Panc1 (cell line): Measurements from ENCODE around the gene DPH6. TPM values are rescaled to one million over a fixed set of nuclear protein-coding genes. Genes with fewer than 3 reads are reported as not detected.

Experiments
- ATAC-seq: fragments of 200-7000 bp; cut with Tn5 transposase; 2 replicates; pipeline ENCODE4 v1.9.1; 2020; ENCODE audit warnings: mild to moderate bottlenecking, moderate library complexity
- BruUV-seq: library from RNA; stranded (reverse); fragments of 400-500 nt; replicated peaks from 2 replicates; lab custom pipeline; 2021; lab: Mats Ljungman, UMichigan
- CTCF ChIA-PET: fragments of 300-600 bp; sonication (Branson Sonifier 250); formaldehyde crosslinking; loops from one replicate; lab custom pipeline; 2022; ENCODE audit warnings: antibody characterized with exemption; lab: Charles Lee
- POLR2A ChIA-PET: fragments of 300-600 bp; sonication (Branson Sonifier 250); formaldehyde crosslinking; loops from one replicate; lab custom pipeline; 2022; ENCODE audit warnings: antibody characterized with exemption; lab: Charles Lee
- DNase-seq: peaks from one replicate; pipeline ENCODE4 v3.0.0-alpha.2; 2010; ENCODE audit warnings: low read depth, low spot score
- H3K27ac ChIP-seq: 2 replicates; pipeline ENCODE4 v1.5.1; 2011; ENCODE audit warnings: mild to moderate bottlenecking, low read length, inconsistent platforms
- H3K27me3 ChIP-seq: fragments of 200-500 bp; sonication (Bioruptor generic); 2 replicates; pipeline ENCODE4 v1.6.0; 2014; ENCODE audit warnings: low read length, inconsistent platforms; ENCODE audit not compliant: control insufficient read depth, insufficient read depth
- H3K36me3 ChIP-seq: fragments of 200-500 bp; sonication (Bioruptor generic); 2 replicates; pipeline ENCODE4 v1.5.1; 2014; ENCODE audit warnings: inconsistent platforms, mild to moderate bottlenecking, low read length, moderate library complexity; ENCODE audit not compliant: control insufficient read depth, insufficient read depth
- H3K4me1 ChIP-seq: 2 replicates; pipeline ENCODE4 v1.5.1; 2011; ENCODE audit warnings: inconsistent platforms, mild to moderate bottlenecking, low read length, moderate library complexity; ENCODE audit not compliant: control insufficient read depth, insufficient read depth
- H3K4me3 ChIP-seq, 2 experiments: 2 replicates each; pipeline ENCODE4 v1.5.1; 2011 to 2012; ENCODE audit warnings: low read depth in 2 of 2, low read length in 2 of 2, mild to moderate bottlenecking in 2 of 2, inconsistent platforms in 1 of 2, moderate library complexity in 1 of 2
- H3K9me3 ChIP-seq: fragments of 200-500 bp; sonication (Bioruptor generic); 2 replicates; pipeline ENCODE4 v1.5.1; 2014; ENCODE audit warnings: low read depth, mild to moderate bottlenecking, inconsistent platforms, low read length, moderate library complexity; ENCODE audit not compliant: control insufficient read depth, insufficient read depth
- POLR2AphosphoS5 ChIP-seq: IDR thresholded peaks from 2 replicates; pipeline ENCODE4 v1.6.1; 2012; ENCODE audit warnings: mild to moderate bottlenecking, low read depth, low read length, moderate library complexity
- SIN3A ChIP-seq: IDR thresholded peaks from 2 replicates; pipeline ENCODE4 v1.6.1; 2012; ENCODE audit warnings: low read depth, mild to moderate bottlenecking, low read length, moderate library complexity, borderline replicate concordance; ENCODE audit not compliant: insufficient read depth
- TCF7L2 ChIP-seq: IDR thresholded peaks from 2 replicates; pipeline ENCODE4 v1.6.1; 2011; ENCODE audit warnings: mild to moderate bottlenecking, low read depth, low read length, inconsistent platforms
- in situ Hi-C: cut with HindIII; loops from 2 replicates; pipeline ENCODE4 v1.10.0; 2016; ENCODE audit warnings: low sequenced_read_pairs, low pct_unique_long_range_greater_than_20kb
- intact Hi-C: fragments of 100-400 bp; cut with micrococcal nuclease; formaldehyde crosslinking; loops from one replicate; pipeline ENCODE4 v1.10.0; 2022; ENCODE audit not compliant: unreplicated experiment
- total RNA-seq: library from RNA; stranded (reverse); gene quantifications from one replicate; pipeline ENCODE4 v1.2.1, GENCODE V29; 2021; ENCODE audit not compliant: unreplicated experiment
- TF ChIP-seq, protein P1 (sequence below), 2 experiments: IDR thresholded peaks; 2 replicates each; pipeline ENCODE4 v1.6.1; 2011 to 2012; ENCODE audit warnings: low read depth in 2 of 2, control low read depth in 1 of 2, low read length in 1 of 2, mild to moderate bottlenecking in 1 of 2, moderate library complexity in 1 of 2; ENCODE audit not compliant: insufficient read depth in 1 of 2
- TF ChIP-seq, protein P2 (sequence below): fragments of 450-650 bp; IDR thresholded peaks from 2 replicates; pipeline ENCODE4 v1.5.1; 2017; ENCODE audit warnings: mild to moderate bottlenecking

Gene DPH6
- total RNA-seq, 1 experiment from 2014 or later: 24.0 TPM

DNA sequence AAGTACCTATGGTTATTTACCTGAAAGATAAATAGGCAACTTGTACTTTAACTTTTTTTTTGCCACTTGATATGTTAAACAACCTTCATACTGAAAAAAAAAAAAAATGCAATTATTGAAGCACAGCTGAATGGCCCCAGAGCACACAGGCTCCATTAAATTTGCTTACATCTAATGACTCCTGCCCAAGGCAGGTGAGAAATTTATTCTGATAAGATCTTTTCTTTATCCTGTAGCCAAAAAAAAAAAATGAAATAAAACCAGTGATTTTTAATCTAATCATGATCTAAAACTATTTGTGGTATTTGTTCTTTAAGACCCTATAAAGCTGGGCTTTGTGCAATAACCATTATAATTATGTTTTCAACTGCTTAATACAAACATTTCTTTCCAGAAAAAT lies 115.7 kb downstream of the DPH6 start:
- H3K36me3 ChIP-seq: no peaks in the 10 kb centered on the region
- H3K27me3 ChIP-seq: no peaks in the 10 kb centered on the region
- no peak overlapping the region for H3K4me3 ChIP-seq
- H3K4me1 ChIP-seq: no peaks in the 10 kb centered on the region
- BruUV-seq: no TSS peak
- in situ Hi-C loops: no loop called here
- ATAC-seq: no peak
- POLR2A ChIA-PET: no interaction called here
- H3K9me3 ChIP-seq: no peaks in the 10 kb centered on the region
- CTCF ChIA-PET: no interaction called here
- no peak for DNase-seq
- intact Hi-C loops: no loop called here
- no peak overlapping the region for H3K27ac ChIP-seq
- TF ChIP-seq POLR2AphosphoS5 (no peak), SIN3A (no peak), TCF7L2 (no peak; the same call in 1 of the 2 replicates)
- TF ChIP-seq, protein P1, sequence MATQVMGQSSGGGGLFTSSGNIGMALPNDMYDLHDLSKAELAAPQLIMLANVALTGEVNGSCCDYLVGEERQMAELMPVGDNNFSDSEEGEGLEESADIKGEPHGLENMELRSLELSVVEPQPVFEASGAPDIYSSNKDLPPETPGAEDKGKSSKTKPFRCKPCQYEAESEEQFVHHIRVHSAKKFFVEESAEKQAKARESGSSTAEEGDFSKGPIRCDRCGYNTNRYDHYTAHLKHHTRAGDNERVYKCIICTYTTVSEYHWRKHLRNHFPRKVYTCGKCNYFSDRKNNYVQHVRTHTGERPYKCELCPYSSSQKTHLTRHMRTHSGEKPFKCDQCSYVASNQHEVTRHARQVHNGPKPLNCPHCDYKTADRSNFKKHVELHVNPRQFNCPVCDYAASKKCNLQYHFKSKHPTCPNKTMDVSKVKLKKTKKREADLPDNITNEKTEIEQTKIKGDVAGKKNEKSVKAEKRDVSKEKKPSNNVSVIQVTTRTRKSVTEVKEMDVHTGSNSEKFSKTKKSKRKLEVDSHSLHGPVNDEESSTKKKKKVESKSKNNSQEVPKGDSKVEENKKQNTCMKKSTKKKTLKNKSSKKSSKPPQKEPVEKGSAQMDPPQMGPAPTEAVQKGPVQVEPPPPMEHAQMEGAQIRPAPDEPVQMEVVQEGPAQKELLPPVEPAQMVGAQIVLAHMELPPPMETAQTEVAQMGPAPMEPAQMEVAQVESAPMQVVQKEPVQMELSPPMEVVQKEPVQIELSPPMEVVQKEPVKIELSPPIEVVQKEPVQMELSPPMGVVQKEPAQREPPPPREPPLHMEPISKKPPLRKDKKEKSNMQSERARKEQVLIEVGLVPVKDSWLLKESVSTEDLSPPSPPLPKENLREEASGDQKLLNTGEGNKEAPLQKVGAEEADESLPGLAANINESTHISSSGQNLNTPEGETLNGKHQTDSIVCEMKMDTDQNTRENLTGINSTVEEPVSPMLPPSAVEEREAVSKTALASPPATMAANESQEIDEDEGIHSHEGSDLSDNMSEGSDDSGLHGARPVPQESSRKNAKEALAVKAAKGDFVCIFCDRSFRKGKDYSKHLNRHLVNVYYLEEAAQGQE (IDR thresholded peaks at IDR 0.05; ENCODE audit: insufficient read depth in 1 of 2, low read depth in 2 of 2, low read length in 1 of 2): no peak
- TF ChIP-seq, protein P2, sequence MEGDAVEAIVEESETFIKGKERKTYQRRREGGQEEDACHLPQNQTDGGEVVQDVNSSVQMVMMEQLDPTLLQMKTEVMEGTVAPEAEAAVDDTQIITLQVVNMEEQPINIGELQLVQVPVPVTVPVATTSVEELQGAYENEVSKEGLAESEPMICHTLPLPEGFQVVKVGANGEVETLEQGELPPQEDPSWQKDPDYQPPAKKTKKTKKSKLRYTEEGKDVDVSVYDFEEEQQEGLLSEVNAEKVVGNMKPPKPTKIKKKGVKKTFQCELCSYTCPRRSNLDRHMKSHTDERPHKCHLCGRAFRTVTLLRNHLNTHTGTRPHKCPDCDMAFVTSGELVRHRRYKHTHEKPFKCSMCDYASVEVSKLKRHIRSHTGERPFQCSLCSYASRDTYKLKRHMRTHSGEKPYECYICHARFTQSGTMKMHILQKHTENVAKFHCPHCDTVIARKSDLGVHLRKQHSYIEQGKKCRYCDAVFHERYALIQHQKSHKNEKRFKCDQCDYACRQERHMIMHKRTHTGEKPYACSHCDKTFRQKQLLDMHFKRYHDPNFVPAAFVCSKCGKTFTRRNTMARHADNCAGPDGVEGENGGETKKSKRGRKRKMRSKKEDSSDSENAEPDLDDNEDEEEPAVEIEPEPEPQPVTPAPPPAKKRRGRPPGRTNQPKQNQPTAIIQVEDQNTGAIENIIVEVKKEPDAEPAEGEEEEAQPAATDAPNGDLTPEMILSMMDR: no peak

DNA sequence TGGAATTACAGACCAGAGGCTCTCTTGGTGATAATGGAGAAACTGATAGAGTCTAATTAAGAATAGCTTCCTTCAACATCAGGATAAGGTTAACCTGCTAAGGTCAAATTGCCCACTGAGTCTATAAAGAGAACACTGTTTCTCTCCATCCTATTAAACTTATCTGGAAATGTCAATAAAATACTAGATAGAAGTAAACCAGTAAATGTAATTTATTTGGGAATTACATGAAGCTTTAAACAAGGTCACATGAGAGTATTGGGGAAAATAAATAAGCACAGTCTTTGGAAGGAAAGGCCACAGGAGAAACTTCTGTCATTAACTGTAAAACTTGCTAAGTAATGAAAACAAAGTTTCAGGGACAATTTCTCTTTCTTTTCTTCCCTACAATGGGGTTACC lies 118.5 kb downstream of the DPH6 start:
- no peaks in the 10 kb centered on the region for H3K9me3 ChIP-seq
- ChIA-PET CTCF (no interaction called here), POLR2A (no interaction called here)
- no peaks in the 10 kb centered on the region for H3K27me3 ChIP-seq
- intact Hi-C loops (no loop called here), in situ Hi-C loops (no loop called here)
- BruUV-seq: no TSS peak
- no peak overlapping the region for H3K4me3 ChIP-seq
- no peak for DNase-seq
- no peak overlapping the region for H3K27ac ChIP-seq
- H3K36me3 ChIP-seq: no peaks in the 10 kb centered on the region
- H3K4me1 ChIP-seq: no peaks in the 10 kb centered on the region
- ATAC-seq: no peak
- TF ChIP-seq, protein P1 (IDR thresholded peaks at IDR 0.05; ENCODE audit: insufficient read depth in 1 of 2, low read depth in 2 of 2, low read length in 1 of 2): no peak
- TF ChIP-seq SIN3A: no peak
- TF ChIP-seq POLR2AphosphoS5: no peak
- TF ChIP-seq, protein P2: no peak
- no peak for TF ChIP-seq TCF7L2
